ENCODE data around the gene ZNF730.

ZNF730 gene

GRCh38 chr19:23183251-23183650, 66.4 kb downstream of the ZNF730 start:
- no peak overlapping the region for H3K27ac ChIP-seq

GRCh38 chr19:23190341-23190740, 73.5 kb downstream of the ZNF730 start:
- no peak for TF ChIP-seq CTCF (conservative IDR thresholded peaks at IDR 0.05)
- no peak overlapping the region for H3K27ac ChIP-seq

More at GRCh38 chr19:23183251-23183650, 66.4 kb downstream of the ZNF730 start:
- TF ChIP-seq CTCF (conservative IDR thresholded peaks at IDR 0.05): no peak
